22Rv1 (cell line): ENCODE results near the gene SLIT3.

Experiments
- ZFX ChIP-seq: fragments of 450-650 bp; IDR thresholded peaks from 2 replicates; pipeline ENCODE4 v1.6.1; 2017; ENCODE audit warnings: antibody characterized with exemption, borderline replicate concordance
- TF ChIP-seq, protein P1 (sequence below): fragments of 450-650 bp; IDR thresholded peaks from 2 replicates; pipeline ENCODE4 v1.5.1; 2017; ENCODE audit warnings: mild to moderate bottlenecking

DNA sequence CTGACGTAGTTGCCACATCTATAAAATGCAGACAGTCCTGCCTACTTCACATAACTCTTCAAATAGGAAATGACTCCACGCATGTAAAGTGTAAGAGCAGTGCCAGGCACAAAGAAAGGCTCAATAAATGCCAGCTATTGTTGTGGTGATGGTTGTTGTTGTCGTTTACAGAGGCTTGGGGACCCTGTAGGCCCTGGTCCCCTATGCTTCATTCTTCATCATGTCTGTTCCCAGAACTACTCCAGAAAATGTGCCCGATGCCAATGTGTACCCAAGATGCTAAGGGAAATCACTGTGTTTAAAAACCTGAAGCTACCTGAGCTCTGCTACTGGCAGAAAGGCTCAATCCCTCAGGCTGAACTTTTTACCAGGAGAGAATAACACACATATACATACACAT, 9.1 kb downstream of the SLIT3 start:
- TF ChIP-seq, protein P1, sequence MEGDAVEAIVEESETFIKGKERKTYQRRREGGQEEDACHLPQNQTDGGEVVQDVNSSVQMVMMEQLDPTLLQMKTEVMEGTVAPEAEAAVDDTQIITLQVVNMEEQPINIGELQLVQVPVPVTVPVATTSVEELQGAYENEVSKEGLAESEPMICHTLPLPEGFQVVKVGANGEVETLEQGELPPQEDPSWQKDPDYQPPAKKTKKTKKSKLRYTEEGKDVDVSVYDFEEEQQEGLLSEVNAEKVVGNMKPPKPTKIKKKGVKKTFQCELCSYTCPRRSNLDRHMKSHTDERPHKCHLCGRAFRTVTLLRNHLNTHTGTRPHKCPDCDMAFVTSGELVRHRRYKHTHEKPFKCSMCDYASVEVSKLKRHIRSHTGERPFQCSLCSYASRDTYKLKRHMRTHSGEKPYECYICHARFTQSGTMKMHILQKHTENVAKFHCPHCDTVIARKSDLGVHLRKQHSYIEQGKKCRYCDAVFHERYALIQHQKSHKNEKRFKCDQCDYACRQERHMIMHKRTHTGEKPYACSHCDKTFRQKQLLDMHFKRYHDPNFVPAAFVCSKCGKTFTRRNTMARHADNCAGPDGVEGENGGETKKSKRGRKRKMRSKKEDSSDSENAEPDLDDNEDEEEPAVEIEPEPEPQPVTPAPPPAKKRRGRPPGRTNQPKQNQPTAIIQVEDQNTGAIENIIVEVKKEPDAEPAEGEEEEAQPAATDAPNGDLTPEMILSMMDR, result no peak
- TF ChIP-seq ZFX, result no peak
